Kasumi-1 (cell line): ENCODE data around the gene KRTAP22-2.

Experiments used
- DNase-seq, 2 experiments: peaks; one replicate each; lab custom pipeline; 2025; lab: John Stamatoyannopoulos, UW

Gene KRTAP22-2

DNA sequence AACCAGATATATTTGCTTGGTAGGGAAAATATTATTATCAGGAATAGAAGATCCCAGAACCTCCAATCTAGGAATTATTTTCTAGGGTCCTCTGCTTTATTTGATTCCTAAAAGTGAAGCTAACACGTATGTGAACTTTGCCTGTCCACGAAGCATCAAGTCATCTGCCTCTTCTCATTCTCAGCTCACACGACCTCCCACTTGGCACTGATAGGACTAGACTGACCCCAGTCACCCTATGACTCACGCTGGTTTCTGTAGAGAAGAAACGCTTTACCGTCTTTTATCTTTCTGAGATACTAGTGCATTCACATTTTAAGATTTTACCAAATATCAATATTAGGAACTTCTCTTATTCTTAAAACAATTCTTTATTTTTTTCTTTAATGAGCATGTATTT, 27.1 kb downstream of the KRTAP22-2 start:
- DNase-seq: no peak

DNA sequence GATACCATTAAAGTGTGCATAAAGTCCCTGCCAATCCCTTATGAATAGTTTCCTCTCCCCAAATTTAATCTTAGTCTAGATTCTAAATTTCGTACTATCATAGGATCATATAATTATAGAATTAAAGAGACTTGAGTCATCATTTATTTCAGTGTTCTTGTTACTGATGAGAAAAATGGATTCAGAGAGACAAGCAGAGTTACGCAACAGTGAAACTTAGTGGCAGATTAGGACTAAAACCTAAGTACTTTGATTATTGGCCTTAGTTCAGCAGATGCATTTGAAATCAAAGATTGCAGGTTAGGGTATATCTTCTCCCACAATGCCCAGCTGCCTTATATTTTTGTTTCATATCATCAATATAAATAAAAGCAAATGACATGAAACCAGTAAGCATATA, 28.2 kb downstream of the KRTAP22-2 start:
- no peak for DNase-seq

DNA sequence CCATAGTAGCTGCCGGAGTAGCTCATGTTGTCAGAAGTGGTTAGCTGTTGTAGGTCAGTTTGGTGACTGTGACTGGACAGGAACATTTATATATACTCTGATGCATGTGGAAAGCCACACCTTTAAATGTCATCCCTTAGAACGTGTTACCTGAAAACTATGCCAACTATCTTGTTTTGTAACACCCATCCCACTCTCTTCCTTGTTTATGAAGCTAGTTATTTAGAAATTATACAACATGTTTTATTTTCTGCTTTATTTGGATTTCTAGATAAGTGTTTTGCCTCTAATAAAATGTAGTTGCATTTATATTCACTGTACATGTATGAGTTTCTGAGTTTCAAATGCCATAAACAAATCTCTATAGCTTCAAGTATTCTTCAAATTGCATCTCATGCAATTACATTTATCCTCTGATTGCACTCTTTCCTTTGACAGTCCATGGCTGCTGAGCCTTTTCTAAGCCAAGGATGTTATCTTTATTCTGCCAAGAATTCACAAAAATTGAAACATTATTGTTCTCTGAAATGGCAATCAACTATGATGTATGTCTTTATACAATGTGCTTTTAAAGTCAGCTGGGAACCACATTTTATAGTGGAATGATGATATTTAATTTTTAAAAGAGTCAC, 28.8 kb downstream of the KRTAP22-2 start, which contains the start of gene KRTAP19-7:
Gene KRTAP19-7 (minus strand): TSS at position 51 of the 632 bp plus-strand sequence. CDS start 25 bp downstream, at position 26.
- no peak for DNase-seq

DNA sequence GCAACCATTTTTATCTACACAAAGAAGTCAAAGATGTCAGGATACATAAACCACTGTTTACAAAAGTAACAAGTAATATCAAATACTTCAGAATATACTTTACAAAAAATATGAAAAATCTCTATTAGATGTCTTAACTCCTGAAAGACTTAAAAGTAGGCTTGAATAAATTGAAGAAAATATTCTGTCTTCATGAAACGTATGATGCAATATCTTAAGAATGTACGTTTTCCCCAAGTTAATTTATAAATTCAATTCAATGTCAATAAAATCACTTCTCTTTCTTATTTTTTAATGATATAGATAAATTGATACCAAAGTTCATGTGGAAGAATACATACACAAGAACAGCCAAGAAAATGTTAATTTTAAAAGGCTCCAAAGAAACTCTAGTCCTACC, 35.1 kb downstream of the KRTAP22-2 start:
- no peak for DNase-seq

DNA sequence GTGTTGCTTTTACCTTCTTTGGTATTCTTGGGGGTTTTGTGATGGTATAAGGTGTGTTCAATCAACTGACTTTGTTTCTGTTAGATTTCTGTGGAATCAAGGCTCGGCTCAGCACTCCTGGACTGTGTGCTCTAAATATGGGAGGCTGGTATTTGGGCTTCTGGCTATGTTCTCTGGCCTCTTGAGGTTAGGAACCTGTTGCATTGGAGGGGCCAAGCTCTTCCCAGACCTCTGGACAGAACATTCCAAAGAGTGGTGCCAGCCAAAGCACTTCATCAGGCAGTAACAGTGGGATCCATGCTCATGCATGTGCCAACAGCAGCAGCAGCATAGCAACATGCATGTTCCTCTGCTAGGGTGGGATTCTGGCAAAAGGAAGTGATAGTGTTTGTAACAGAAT, 37.4 kb downstream of the KRTAP22-2 start:
- no peak for DNase-seq

DNA sequence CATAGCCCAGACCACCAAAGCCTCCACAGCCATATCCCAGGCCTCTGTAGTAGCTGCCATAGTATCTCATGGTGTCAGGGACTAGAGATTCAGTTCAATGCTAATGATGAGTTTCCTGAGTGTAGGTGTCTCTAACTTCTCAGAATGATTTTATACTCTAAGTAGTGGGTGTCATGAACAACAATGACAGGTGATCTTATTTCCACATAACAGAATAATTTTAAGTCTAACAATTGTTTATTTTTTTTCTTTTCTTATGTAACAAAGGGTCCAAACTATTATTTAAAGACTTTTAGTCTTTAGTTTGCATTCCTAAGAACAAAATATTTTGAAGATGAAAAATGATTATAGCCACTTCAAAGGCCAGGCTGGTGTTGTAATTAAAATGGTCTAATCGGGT, 48.4 kb downstream of the KRTAP22-2 start, which contains the start of gene KRTAP19-6:
Gene KRTAP19-6 (minus strand): TSS at position 101 of the 400 bp plus-strand sequence. CDS start 31 bp downstream, at position 70.
- no peak for DNase-seq
